Mammary epithelial cell (primary cell): ENCODE results near the gene HDAC4.

Experiments
- CTCF ChIP-seq, 2 donors: IDR thresholded peaks in 1 of 2; conservative IDR thresholded peaks in 1 of 2; 2 replicates each; pipeline ENCODE4 v1.5.1; 2011 to 2012; ENCODE audit warnings: inconsistent platforms in 2 of 2, low read length in 2 of 2, mild to moderate bottlenecking in 2 of 2, control low read depth in 1 of 2, low read depth in 1 of 2; ENCODE audit not compliant: insufficient read depth in 1 of 2; ENCODE audit errors: extremely low read depth in 1 of 2
- EZH2 ChIP-seq: IDR thresholded peaks from 2 replicates; pipeline ENCODE4 v1.6.1; 2012; ENCODE audit warnings: low read length, inconsistent platforms, borderline replicate concordance

GRCh38 chr2:239202836-239203235 is 198.0 kb downstream of the HDAC4 start:
- no peak for TF ChIP-seq CTCF (conservative IDR thresholded peaks at IDR 0.05 in 1 of 2, IDR thresholded peaks at IDR 0.05 in 1 of 2; ENCODE audit: extremely low read depth in 1 of 2, insufficient read depth in 1 of 2, low read depth in 1 of 2, low read length in 2 of 2)
- no peak for TF ChIP-seq EZH2
